ENCODE measurements around the gene TMSB4X. TPM values are rescaled to one million over a fixed set of nuclear protein-coding genes. Genes with fewer than 3 reads are reported as not detected.
"Not testable (repeated sequence)": the region's sequence is repeated elsewhere in the genome, so short reads cannot be mapped to it uniquely, and the experiment has no call there.

Gene TMSB4X
- total and polyA plus RNA-seq, 2 experiments from 2014 or later = 144 to 543 TPM

DNA sequence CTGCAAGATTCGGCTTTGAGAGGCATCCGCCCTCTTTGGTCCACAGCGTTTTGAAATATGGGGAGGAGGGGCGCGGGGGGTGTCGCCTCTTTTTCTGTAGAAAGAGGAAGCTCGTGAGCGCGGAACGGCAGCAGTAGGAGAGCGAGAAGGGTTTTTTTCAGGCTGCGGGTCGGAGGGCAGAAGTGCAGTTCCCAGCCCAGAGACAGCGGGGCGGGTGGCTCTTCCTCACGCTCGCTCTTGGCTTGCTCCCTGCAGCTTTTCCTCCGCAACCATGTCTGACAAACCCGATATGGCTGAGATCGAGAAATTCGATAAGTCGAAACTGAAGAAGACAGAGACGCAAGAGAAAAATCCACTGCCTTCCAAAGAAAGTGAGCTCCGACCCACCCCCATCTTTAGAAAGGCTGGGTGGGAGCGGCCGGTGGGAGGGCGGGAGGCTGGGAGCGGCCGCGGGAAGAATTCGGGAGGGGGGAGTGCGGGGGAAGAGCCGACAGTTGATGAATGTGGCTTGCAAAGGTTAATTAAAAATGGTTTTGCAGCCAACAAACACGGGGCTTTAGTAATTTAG, 1.2 kb downstream of the TMSB4X start:
- DNase-seq (ENCODE audit: low read depth in 1 of 2, low spot score in 1 of 2) = peak; percentile 32 to 68
- Histone ChIP-seq H3K4me3 (peak overlapping the region; percentile 91), H3K9me3 (ENCODE audit: low read depth) (no peaks in the 10 kb centered on the region), H3K27ac (no peak overlapping the region), H3K36me3 (no peaks in the 10 kb centered on the region), H3K4me1 (ENCODE audit: low read depth) (no peaks in the 10 kb centered on the region), H3K27me3 (no peaks in the 10 kb centered on the region)
- TF ChIP-seq, protein P1, sequence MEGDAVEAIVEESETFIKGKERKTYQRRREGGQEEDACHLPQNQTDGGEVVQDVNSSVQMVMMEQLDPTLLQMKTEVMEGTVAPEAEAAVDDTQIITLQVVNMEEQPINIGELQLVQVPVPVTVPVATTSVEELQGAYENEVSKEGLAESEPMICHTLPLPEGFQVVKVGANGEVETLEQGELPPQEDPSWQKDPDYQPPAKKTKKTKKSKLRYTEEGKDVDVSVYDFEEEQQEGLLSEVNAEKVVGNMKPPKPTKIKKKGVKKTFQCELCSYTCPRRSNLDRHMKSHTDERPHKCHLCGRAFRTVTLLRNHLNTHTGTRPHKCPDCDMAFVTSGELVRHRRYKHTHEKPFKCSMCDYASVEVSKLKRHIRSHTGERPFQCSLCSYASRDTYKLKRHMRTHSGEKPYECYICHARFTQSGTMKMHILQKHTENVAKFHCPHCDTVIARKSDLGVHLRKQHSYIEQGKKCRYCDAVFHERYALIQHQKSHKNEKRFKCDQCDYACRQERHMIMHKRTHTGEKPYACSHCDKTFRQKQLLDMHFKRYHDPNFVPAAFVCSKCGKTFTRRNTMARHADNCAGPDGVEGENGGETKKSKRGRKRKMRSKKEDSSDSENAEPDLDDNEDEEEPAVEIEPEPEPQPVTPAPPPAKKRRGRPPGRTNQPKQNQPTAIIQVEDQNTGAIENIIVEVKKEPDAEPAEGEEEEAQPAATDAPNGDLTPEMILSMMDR (IDR thresholded peaks at IDR 0.05; ENCODE audit: low read depth, low read length) = no peak

DNA sequence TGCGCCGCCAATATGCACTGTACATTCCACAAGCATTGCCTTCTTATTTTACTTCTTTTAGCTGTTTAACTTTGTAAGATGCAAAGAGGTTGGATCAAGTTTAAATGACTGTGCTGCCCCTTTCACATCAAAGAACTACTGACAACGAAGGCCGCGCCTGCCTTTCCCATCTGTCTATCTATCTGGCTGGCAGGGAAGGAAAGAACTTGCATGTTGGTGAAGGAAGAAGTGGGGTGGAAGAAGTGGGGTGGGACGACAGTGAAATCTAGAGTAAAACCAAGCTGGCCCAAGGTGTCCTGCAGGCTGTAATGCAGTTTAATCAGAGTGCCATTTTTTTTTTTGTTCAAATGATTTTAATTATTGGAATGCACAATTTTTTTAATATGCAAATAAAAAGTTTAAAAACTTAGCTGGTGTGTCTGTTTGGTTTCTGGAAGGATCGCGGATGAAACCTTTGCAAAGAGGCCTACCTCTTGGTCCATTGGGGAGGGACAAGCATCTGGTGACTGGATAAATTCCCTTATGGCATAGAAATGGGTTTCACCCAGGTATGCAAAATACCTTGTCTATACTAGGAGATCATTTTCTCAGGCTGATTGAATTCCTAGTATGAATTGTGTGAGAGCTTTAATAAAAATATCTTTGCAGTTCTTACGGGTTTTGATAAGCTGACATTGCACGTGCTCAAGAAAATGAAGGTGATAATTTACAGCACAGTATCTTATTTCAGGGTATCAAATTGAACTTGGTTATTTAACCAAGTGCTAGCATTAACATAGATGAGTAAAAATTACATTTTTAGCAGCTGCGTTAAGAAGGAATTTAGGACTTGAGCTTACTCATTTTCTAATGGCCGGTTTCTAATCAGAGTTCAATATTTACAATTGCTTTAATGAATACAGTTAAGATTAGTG, 2.2 kb downstream of the TMSB4X start:
- not testable (repeated sequence) for H3K27ac ChIP-seq; H3K36me3 ChIP-seq; H3K27me3 ChIP-seq; H3K4me1 ChIP-seq (ENCODE audit: low read depth); H3K9me3 ChIP-seq (ENCODE audit: low read depth)
- H3K4me3 ChIP-seq = peak overlapping the region; percentile 91
- DNase-seq (ENCODE audit: low read depth in 1 of 2, low spot score in 1 of 2) = peak in 1 of 2 donors; percentile 35

DNA sequence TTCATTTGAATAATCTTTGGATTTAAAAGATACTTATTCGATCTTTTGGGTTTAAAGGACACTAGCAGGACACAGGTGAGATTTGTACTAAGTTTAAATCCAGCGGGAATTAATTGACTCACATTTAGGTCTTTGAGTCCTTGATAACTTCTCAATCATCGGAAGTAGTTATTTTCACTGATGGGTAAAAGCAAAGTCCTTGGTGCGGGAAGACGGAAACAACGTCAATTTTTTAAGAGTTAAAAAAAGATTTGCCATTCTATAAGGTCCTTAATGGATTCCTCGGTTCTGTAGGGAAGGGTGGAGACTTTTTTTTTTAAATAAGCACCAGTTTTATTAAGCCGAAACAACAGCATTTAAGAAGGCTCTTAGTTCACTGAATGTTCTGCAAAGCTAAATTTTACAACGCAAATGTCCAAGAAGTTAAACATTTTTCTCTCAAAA, 2.9 kb downstream of the TMSB4X start:
- Histone ChIP-seq H3K4me3 (no peak overlapping the region), H3K27me3 (no peaks in the 10 kb centered on the region), H3K9me3 (ENCODE audit: low read depth) (no peaks in the 10 kb centered on the region), H3K36me3 (no peaks in the 10 kb centered on the region), H3K4me1 (ENCODE audit: low read depth) (no peaks in the 10 kb centered on the region), H3K27ac (no peak overlapping the region)
- DNase-seq (ENCODE audit: low read depth in 1 of 2, low spot score in 1 of 2) = no peak
- TF ChIP-seq, protein P1 (IDR thresholded peaks at IDR 0.05; ENCODE audit: low read depth, low read length) = no peak

DNA sequence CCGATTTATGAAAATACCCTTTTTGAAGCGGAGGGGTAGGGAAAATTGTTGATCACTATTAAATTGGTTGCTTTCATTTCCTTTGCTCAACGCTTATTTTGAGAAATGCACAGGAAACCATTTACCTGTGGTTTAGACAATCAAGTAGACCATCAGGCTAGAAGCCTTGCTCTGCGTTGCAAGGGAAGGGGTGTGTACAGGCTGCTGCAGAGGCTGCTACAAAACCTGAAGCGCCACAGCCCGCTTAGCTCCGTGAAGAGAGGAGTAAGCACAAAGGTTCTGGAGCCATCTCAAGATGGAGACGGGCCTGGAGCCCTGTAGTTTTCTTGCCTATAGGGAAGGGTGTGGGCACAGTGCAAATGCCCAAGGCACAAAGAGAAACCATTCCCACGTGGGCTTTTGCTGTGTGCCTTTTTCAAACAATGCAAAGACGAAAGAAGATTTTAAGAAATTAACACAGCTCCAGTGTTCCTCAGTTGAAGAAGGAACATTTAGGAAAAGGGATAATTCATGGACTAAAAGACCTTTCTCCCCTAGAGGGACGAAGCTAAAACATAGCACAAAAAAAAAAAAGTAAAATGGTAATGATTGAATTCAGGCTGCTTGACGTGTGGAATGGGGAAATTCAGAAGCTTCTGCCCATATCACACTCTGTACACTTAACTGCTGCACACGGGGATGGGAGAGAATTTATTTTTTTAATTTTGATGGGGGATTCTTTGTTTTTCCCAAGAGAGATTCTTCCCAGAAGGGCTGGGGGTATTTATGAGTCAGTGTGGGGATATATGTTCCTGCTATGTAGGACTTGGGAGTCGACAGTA, 3.5 kb downstream of the TMSB4X start:
- peak in 1 of 2 donors; percentile 88 for DNase-seq (ENCODE audit: low read depth in 1 of 2, low spot score in 1 of 2)
- TF ChIP-seq, protein P1 (IDR thresholded peaks at IDR 0.05; ENCODE audit: low read depth, low read length) = no peak
- no peak overlapping the region for H3K4me3 ChIP-seq
- no peaks in the 10 kb centered on the region for H3K36me3 ChIP-seq
- H3K9me3 ChIP-seq (ENCODE audit: low read depth) = no peaks in the 10 kb centered on the region
- no peaks in the 10 kb centered on the region for H3K4me1 ChIP-seq (ENCODE audit: low read depth)
- no peak overlapping the region for H3K27ac ChIP-seq
- no peaks in the 10 kb centered on the region for H3K27me3 ChIP-seq

DNA sequence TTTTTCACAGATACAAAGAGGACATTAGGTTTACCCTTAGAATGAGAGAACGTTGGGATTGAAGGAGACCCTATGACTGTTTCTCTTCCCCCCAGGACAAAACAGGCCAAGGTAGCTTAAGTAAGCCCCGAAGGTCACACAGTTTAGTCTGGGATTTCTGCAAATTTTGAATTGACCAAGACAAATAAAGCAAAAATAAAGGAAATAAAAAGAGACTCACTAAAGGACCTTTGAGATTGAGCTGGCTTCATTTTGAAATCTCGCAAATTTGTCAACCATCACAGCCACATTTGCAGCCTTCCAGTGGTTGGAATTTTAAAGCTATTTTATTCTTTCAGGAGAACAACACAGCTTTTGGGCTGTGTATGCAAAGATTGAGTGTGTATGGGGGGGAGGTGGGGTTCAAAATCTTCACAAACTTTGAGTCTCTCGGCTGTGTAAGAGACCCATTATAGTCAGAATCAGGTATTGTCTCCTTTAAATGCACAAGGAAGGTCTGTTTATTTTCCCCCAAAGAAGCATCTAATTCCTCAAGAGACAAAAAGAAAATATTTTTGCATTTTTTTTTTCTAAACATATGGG, 4.2 kb downstream of the TMSB4X start:
- H3K9me3 ChIP-seq (ENCODE audit: low read depth) = no peaks in the 10 kb centered on the region
- H3K4me3 ChIP-seq = no peak overlapping the region
- H3K27ac ChIP-seq = no peak overlapping the region

More for the DNA sequence above, 4.2 kb downstream of the TMSB4X start:
- Histone ChIP-seq H3K27me3 (no peaks in the 10 kb centered on the region), H3K4me1 (ENCODE audit: low read depth) (no peaks in the 10 kb centered on the region), H3K36me3 (no peaks in the 10 kb centered on the region)
- DNase-seq (ENCODE audit: low read depth in 1 of 2, low spot score in 1 of 2) = no peak
- TF ChIP-seq, protein P1 (IDR thresholded peaks at IDR 0.05; ENCODE audit: low read depth, low read length) = no peak

Measured in cardiac muscle cell (in vitro differentiated cells and primary cell).